Measurements from ENCODE around the gene SYCP2L. TPM values are rescaled to one million over a fixed set of nuclear protein-coding genes. Genes with fewer than 3 reads are reported as not detected.
"Not testable (repeated sequence)": the region's sequence is repeated elsewhere in the genome, so short reads cannot be mapped to it uniquely, and the experiment has no call there.

SYCP2L gene
- total RNA-seq, 2 donors from 2014 or later = 0.46 to 3.7 TPM

- WGBS = 82% methylated on average over 1 of the region's 1 CpG
- Histone ChIP-seq H3K4me1 (replicated peaks) (no peaks in the 10 kb centered on the region), H3K36me3 (no peaks in the 10 kb centered on the region), H3K4me3 (no peak overlapping the region), H3K27me3 (replicated peaks; ENCODE audit: insufficient read depth) (peaks cover 9% of the 10 kb centered on the region), H3K27ac (no peak overlapping the region), H3K9me3 (no peaks in the 10 kb centered on the region)
- TF ChIP-seq, protein P1, sequence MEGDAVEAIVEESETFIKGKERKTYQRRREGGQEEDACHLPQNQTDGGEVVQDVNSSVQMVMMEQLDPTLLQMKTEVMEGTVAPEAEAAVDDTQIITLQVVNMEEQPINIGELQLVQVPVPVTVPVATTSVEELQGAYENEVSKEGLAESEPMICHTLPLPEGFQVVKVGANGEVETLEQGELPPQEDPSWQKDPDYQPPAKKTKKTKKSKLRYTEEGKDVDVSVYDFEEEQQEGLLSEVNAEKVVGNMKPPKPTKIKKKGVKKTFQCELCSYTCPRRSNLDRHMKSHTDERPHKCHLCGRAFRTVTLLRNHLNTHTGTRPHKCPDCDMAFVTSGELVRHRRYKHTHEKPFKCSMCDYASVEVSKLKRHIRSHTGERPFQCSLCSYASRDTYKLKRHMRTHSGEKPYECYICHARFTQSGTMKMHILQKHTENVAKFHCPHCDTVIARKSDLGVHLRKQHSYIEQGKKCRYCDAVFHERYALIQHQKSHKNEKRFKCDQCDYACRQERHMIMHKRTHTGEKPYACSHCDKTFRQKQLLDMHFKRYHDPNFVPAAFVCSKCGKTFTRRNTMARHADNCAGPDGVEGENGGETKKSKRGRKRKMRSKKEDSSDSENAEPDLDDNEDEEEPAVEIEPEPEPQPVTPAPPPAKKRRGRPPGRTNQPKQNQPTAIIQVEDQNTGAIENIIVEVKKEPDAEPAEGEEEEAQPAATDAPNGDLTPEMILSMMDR (IDR thresholded peaks at IDR 0.05) = no peak
- TF ChIP-seq POLR2AphosphoS5 (IDR thresholded peaks at IDR 0.05) (no peak), POLR2A (IDR thresholded peaks at IDR 0.05) (no peak)
- no peak for DNase-seq (ENCODE audit: low spot score)
- intact Hi-C loops (cut with DNase I) = no loop called here
Observed at GRCh38 chr6:10877871-10878270, 9.0 kb upstream of the SYCP2L start.

DNA sequence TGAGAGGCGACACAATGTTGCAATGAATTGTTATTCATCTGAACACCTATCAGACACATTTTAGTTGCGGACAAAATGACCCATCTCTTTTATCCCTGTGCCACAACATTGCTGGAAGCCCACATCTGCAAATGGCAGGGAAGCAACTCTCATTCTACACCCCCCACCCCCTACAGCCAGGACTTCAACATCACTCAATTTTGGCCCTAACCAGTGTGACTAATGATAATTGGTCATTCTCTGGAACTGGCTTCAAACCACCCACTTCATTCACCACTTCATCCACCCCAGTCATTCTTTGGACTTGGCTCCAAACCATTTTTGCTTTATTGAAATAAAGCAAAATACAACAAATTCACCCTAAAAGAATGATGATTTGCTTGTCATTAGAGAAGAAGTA, 6.5 kb upstream of the SYCP2L start:
- DNase-seq (ENCODE audit: low spot score) = no peak
- H3K27me3 ChIP-seq (replicated peaks; ENCODE audit: insufficient read depth) = peaks cover 14% of the 10 kb centered on the region
- H3K27ac ChIP-seq = no peak overlapping the region
- H3K4me1 ChIP-seq (replicated peaks) = no peaks in the 10 kb centered on the region
- no peak overlapping the region for H3K4me3 ChIP-seq
- 94% methylated on average over 2 of the region's 2 CpGs for WGBS
- H3K36me3 ChIP-seq = no peaks in the 10 kb centered on the region
- no peaks in the 10 kb centered on the region for H3K9me3 ChIP-seq
- TF ChIP-seq POLR2A (IDR thresholded peaks at IDR 0.05) = no peak
- no peak for TF ChIP-seq POLR2AphosphoS5 (IDR thresholded peaks at IDR 0.05)
- TF ChIP-seq, protein P1 (IDR thresholded peaks at IDR 0.05) = no peak
- intact Hi-C loops (cut with DNase I) = no loop called here

- DNase-seq (ENCODE audit: low spot score); H3K9me3 ChIP-seq; H3K27ac ChIP-seq; H3K4me1 ChIP-seq (replicated peaks); H3K36me3 ChIP-seq; intact Hi-C loops (cut with DNase I); H3K4me3 ChIP-seq: not testable (repeated sequence)
- WGBS = 24% methylated on average over 14 of the region's 14 CpGs
- peaks cover 20% of the 10 kb centered on the region for H3K27me3 ChIP-seq (replicated peaks; ENCODE audit: insufficient read depth)
Observed at GRCh38 chr6:10882253-10882630, 4.6 kb upstream of the SYCP2L start.

GRCh38 chr6:10882657-10883171, 4.1 kb upstream of the SYCP2L start:
- Histone ChIP-seq H3K4me3 (no peak overlapping the region), H3K4me1 (replicated peaks) (no peaks in the 10 kb centered on the region), H3K27me3 (replicated peaks; ENCODE audit: insufficient read depth) (peaks cover 20% of the 10 kb centered on the region), H3K36me3 (no peaks in the 10 kb centered on the region), H3K27ac (no peak overlapping the region), H3K9me3 (no peaks in the 10 kb centered on the region)
- DNase-seq (ENCODE audit: low spot score) = no peak
- 5% methylated on average over 28 of the region's 28 CpGs for WGBS
- TF ChIP-seq, protein P1 (IDR thresholded peaks at IDR 0.05) = no peak
- TF ChIP-seq POLR2AphosphoS5 (IDR thresholded peaks at IDR 0.05) (no peak), POLR2A (IDR thresholded peaks at IDR 0.05) (no peak)
- intact Hi-C loops (cut with DNase I) = no loop called here

DNA sequence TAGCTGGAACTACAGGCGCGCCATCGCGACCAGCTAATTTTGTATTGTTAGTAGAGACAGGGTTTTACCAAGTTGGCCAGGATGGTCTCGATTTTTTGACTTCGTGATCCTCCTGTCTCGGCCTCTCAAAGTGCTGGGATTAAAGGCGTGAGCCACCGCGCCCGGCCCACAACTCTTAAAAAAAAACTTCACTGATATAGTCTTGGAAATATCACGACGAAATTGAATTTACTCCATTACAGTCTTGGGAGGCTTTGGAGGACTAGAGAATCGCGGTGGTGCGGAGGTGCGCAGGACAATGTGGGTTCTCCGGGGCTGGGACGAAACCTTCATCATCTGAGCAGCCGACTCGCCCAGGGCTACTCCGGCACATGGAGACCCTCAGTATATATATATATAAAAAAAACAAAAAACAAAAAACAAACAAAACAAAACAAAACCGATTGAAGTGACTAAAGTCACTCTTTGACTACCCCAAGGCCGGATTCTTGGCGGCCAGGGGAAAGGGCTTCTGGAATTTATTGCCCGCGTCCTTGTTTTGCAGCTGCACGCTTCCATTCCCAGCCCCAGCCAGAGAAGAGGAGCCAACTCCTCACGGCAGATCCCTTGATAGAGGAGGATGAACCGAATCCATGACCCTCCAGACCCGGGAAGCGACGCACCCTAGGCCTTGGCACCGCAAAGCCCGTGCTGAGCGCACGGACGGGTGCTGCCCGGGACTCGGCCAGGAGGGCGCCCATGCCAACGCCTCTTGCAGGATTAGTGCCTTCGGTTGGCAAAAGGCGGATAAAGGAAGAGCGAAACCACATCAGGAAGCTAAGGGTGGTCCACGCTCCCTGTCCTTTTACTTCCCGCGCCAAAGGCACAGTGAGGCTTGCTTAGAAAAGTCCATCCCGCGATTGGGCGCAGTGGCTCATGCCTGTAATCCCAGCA, 3.3 kb upstream of the SYCP2L start:
- intact Hi-C loops (cut with DNase I) = no loop called here
- H3K27me3 ChIP-seq (replicated peaks; ENCODE audit: insufficient read depth) = peaks cover 20% of the 10 kb centered on the region
- H3K36me3 ChIP-seq = no peaks in the 10 kb centered on the region
- TF ChIP-seq POLR2AphosphoS5 (IDR thresholded peaks at IDR 0.05) (no peak), POLR2A (IDR thresholded peaks at IDR 0.05) (no peak)
- no peaks in the 10 kb centered on the region for H3K9me3 ChIP-seq
- H3K27ac ChIP-seq = no peak overlapping the region
- no peak overlapping the region for H3K4me3 ChIP-seq
- WGBS = 15% methylated on average over 40 of the region's 51 CpGs
- DNase-seq (ENCODE audit: low spot score) = no peak
- H3K4me1 ChIP-seq (replicated peaks) = no peaks in the 10 kb centered on the region
